ENCODE measurements around the gene SIDT1.
A peak's percentile ranks its signal among the peaks of the same experiment; 100 is the strongest.

The SIDT1 gene

DNA sequence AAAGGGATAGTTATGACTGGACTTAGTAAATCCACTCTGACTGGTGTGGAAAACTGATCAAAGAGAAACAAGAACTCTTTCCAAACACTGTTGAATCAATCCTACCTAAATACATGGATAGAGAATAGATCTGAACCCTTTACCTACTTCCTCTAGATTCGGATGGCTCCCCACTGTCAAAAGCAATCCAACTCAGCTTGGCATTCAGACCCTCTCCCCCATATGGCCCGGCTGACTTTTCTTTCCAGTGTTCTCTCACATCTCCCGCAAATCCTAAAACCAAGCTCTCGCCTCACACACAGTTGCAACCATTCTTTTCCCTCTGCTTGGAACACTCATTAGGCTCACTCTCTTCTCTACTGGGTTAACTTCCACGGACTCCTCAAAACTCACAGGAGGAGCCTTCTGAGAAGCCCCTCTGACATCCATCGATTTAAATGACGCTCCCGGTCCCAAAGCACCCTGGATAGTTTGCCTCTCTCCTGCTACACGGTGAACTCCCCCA lies 18.0 kb upstream of the SIDT1 start:
- Histone ChIP-seq H3K27me3 (ENCODE audit: insufficient read depth, low read length) (peaks cover 19% of the 10 kb centered on the region), H3K4me3 (ENCODE audit: low read depth, low read length) (peak overlapping the region; percentile 90), H3K79me2 (ENCODE audit: control insufficient read depth, insufficient read depth, low read length, unreplicated experiment) (peaks cover 19% of the 10 kb centered on the region), H3K4me1 (ENCODE audit: control insufficient read depth, insufficient read depth, low read length, unreplicated experiment) (peaks cover 4% of the 10 kb centered on the region), H2AFZ (ENCODE audit: low read length, unreplicated experiment) (peak overlapping the region; percentile 98), H3K36me3 (ENCODE audit: insufficient read depth, low read length) (no peaks in the 10 kb centered on the region), H3K27ac (ENCODE audit: low read depth, low read length) (peak overlapping the region; percentile 76)

- no peak overlapping the region for H3K27ac ChIP-seq (ENCODE audit: low read depth, low read length)
- H3K79me2 ChIP-seq (ENCODE audit: control insufficient read depth, insufficient read depth, low read length, unreplicated experiment): peaks cover 13% of the 10 kb centered on the region
- H3K27me3 ChIP-seq (ENCODE audit: insufficient read depth, low read length): peaks cover 30% of the 10 kb centered on the region
- peaks cover 4% of the 10 kb centered on the region for H3K4me1 ChIP-seq (ENCODE audit: control insufficient read depth, insufficient read depth, low read length, unreplicated experiment)
- peak overlapping the region; percentile 90; the same call in 1 of the 2 replicates for H3K4me3 ChIP-seq (ENCODE audit: low read depth, low read length)
- no peak overlapping the region for H2AFZ ChIP-seq (ENCODE audit: low read length, unreplicated experiment)
- H3K36me3 ChIP-seq (ENCODE audit: insufficient read depth, low read length): no peaks in the 10 kb centered on the region
These were observed 16.2 kb upstream of the SIDT1 start for GRCh38 chr3:113516115-113516505.

DNA sequence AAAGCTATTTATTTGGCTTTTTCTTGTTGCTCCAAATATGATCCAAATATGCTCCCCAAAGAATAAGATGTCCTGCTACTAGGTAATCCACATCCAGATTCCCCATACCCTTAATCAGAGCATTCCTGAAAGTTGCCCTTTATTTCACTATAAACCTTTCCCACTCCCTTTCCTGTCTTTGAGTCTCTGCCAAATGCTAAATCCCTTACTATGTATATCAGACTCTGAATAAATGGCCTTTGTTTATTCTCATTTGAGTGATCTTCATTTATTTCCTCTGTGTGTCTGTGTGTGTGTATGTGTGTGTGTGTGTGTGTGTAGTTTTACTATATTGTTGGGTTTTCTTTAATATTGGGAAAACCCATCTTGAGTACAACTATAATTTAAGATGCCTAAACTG lies 10.4 kb upstream of the SIDT1 start:
- no peaks in the 10 kb centered on the region for H3K36me3 ChIP-seq (ENCODE audit: insufficient read depth, low read length)
- no peaks in the 10 kb centered on the region for H3K79me2 ChIP-seq (ENCODE audit: control insufficient read depth, insufficient read depth, low read length, unreplicated experiment)
- peaks cover 88% of the 10 kb centered on the region for H3K27me3 ChIP-seq (ENCODE audit: insufficient read depth, low read length)
- H3K4me1 ChIP-seq (ENCODE audit: control insufficient read depth, insufficient read depth, low read length, unreplicated experiment): no peaks in the 10 kb centered on the region
- no peak overlapping the region for H2AFZ ChIP-seq (ENCODE audit: low read length, unreplicated experiment)
- no peak overlapping the region for H3K27ac ChIP-seq (ENCODE audit: low read depth, low read length)
- no peak overlapping the region for H3K4me3 ChIP-seq (ENCODE audit: low read depth, low read length)

- Histone ChIP-seq H3K4me3 (ENCODE audit: low read depth, low read length) (no peak overlapping the region), H3K4me1 (ENCODE audit: control insufficient read depth, insufficient read depth, low read length, unreplicated experiment) (no peaks in the 10 kb centered on the region), H3K79me2 (ENCODE audit: control insufficient read depth, insufficient read depth, low read length, unreplicated experiment) (no peaks in the 10 kb centered on the region), H3K27ac (ENCODE audit: low read depth, low read length) (no peak overlapping the region), H3K36me3 (ENCODE audit: insufficient read depth, low read length) (no peaks in the 10 kb centered on the region), H2AFZ (ENCODE audit: low read length, unreplicated experiment) (no peak overlapping the region), H3K27me3 (ENCODE audit: insufficient read depth, low read length) (peaks cover 91% of the 10 kb centered on the region)
These were observed 9.1 kb upstream of the SIDT1 start for GRCh38 chr3:113523241-113523640.

- H3K36me3 ChIP-seq (ENCODE audit: insufficient read depth, low read length): no peaks in the 10 kb centered on the region
- H3K79me2 ChIP-seq (ENCODE audit: control insufficient read depth, insufficient read depth, low read length, unreplicated experiment): no peaks in the 10 kb centered on the region
- peak overlapping the region; percentile 75 for H3K4me3 ChIP-seq (ENCODE audit: low read depth, low read length)
- H3K4me1 ChIP-seq (ENCODE audit: control insufficient read depth, insufficient read depth, low read length, unreplicated experiment): no peaks in the 10 kb centered on the region
- H3K27me3 ChIP-seq (ENCODE audit: insufficient read depth, low read length): peaks cover 87% of the 10 kb centered on the region
- no peak overlapping the region for H2AFZ ChIP-seq (ENCODE audit: low read length, unreplicated experiment)
- H3K27ac ChIP-seq (ENCODE audit: low read depth, low read length): no peak overlapping the region
These were observed 561 bp downstream of the SIDT1 start for GRCh38 chr3:113532698-113533533.

DNA sequence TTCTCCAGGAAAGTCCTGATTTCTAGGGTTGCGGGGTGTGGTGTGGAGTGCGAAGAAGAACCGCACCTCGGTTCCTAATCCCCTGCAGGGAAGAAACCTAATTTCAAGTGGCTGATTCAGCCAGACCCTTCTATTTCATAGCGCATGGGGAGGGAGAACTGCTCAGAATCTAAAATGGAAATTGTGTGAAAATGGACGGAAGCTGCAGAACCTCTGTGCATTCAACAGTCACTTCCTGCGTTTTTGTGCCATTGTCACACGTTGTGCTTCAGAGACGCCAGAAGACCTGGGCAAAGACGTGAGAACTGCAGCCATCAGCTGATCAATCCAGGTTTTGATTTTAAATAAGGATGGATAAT lies 1.2 kb downstream of the SIDT1 start:
- peaks cover 82% of the 10 kb centered on the region for H3K27me3 ChIP-seq (ENCODE audit: insufficient read depth, low read length)
- no peaks in the 10 kb centered on the region for H3K79me2 ChIP-seq (ENCODE audit: control insufficient read depth, insufficient read depth, low read length, unreplicated experiment)
- no peaks in the 10 kb centered on the region for H3K36me3 ChIP-seq (ENCODE audit: insufficient read depth, low read length)
- H3K4me3 ChIP-seq (ENCODE audit: low read depth, low read length): peak overlapping the region; percentile 75
- no peaks in the 10 kb centered on the region for H3K4me1 ChIP-seq (ENCODE audit: control insufficient read depth, insufficient read depth, low read length, unreplicated experiment)
- no peak overlapping the region for H2AFZ ChIP-seq (ENCODE audit: low read length, unreplicated experiment)
- no peak overlapping the region for H3K27ac ChIP-seq (ENCODE audit: low read depth, low read length)

DNA sequence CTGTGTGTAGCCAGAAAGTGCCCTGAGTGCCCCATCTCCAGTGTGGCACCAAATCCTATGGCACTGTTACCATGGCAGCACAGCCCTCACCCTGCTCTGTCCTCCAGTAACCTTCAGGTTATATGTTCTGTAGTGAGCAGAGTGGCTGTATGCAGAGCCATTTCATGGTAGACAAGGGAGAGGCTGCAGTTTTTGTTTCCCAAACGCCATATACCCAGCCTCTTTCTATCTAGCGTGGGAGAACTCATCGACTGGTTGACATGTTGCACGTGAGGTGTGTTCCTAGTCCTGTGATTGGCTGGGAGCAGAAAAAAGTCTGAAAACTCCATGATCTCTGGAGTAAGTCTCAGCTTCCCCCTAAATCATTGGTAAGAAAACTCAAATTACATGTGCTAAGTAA lies 2.0 kb downstream of the SIDT1 start:
- no peaks in the 10 kb centered on the region for H3K79me2 ChIP-seq (ENCODE audit: control insufficient read depth, insufficient read depth, low read length, unreplicated experiment)
- H3K27ac ChIP-seq (ENCODE audit: low read depth, low read length): no peak overlapping the region
- no peaks in the 10 kb centered on the region for H3K36me3 ChIP-seq (ENCODE audit: insufficient read depth, low read length)
- no peaks in the 10 kb centered on the region for H3K4me1 ChIP-seq (ENCODE audit: control insufficient read depth, insufficient read depth, low read length, unreplicated experiment)
- no peak overlapping the region for H3K4me3 ChIP-seq (ENCODE audit: low read depth, low read length)
- H2AFZ ChIP-seq (ENCODE audit: low read length, unreplicated experiment): no peak overlapping the region
- H3K27me3 ChIP-seq (ENCODE audit: insufficient read depth, low read length): peaks cover 82% of the 10 kb centered on the region

DNA sequence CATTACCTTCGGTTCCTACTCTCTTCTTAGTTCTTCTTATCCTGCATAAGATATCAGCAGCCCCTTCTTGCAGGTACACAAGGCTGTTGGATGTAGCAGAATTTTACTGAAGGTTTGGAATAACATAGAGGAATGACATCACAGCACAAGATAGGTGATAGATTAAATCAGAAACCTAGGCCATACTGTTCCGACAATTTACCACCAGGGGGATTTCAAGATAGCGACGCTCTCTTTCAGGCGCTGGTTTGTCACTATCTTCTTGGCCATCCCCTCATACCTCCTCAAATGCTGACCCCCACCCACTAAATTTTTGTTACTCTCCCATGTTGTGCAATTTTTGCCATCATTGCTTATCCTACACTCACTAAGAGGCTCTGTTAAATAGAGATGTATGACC lies 3.5 kb downstream of the SIDT1 start:
- Histone ChIP-seq H3K79me2 (ENCODE audit: control insufficient read depth, insufficient read depth, low read length, unreplicated experiment) (no peaks in the 10 kb centered on the region), H3K4me3 (ENCODE audit: low read depth, low read length) (no peak overlapping the region), H3K27ac (ENCODE audit: low read depth, low read length) (no peak overlapping the region), H2AFZ (ENCODE audit: low read length, unreplicated experiment) (no peak overlapping the region), H3K27me3 (ENCODE audit: insufficient read depth, low read length) (peaks cover 75% of the 10 kb centered on the region), H3K36me3 (ENCODE audit: insufficient read depth, low read length) (no peaks in the 10 kb centered on the region), H3K4me1 (ENCODE audit: control insufficient read depth, insufficient read depth, low read length, unreplicated experiment) (no peaks in the 10 kb centered on the region)

- Histone ChIP-seq H3K4me3 (ENCODE audit: low read depth, low read length) (no peak overlapping the region), H3K36me3 (ENCODE audit: insufficient read depth, low read length) (no peaks in the 10 kb centered on the region), H3K79me2 (ENCODE audit: control insufficient read depth, insufficient read depth, low read length, unreplicated experiment) (no peaks in the 10 kb centered on the region), H3K27me3 (ENCODE audit: insufficient read depth, low read length) (peaks cover 67% of the 10 kb centered on the region), H3K4me1 (ENCODE audit: control insufficient read depth, insufficient read depth, low read length, unreplicated experiment) (no peaks in the 10 kb centered on the region), H2AFZ (ENCODE audit: low read length, unreplicated experiment) (no peak overlapping the region), H3K27ac (ENCODE audit: low read depth, low read length) (no peak overlapping the region)
These were observed 4.3 kb downstream of the SIDT1 start for GRCh38 chr3:113536627-113537101.

DNA sequence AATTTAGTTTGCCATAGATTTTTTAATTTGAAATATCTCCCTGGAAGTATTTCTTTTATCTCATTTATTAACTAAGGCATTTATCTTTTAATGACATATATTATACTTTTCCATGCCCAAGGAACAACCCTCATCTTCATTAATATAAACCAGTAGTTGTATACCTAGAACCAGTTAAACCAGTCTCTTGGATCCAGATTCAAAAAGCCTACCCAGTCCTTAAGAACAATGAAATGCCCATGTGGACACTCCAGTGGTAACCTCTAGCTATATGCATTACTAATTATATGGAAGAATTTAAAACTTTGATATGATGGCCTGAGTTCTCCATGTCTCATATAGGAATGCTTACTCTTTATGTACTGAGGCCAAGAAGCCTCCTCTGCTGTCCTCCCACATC lies 4.8 kb downstream of the SIDT1 start:
- peaks cover 62% of the 10 kb centered on the region for H3K27me3 ChIP-seq (ENCODE audit: insufficient read depth, low read length)
- H3K36me3 ChIP-seq (ENCODE audit: insufficient read depth, low read length): no peaks in the 10 kb centered on the region
- H3K79me2 ChIP-seq (ENCODE audit: control insufficient read depth, insufficient read depth, low read length, unreplicated experiment): no peaks in the 10 kb centered on the region
- H3K27ac ChIP-seq (ENCODE audit: low read depth, low read length): no peak overlapping the region
- H2AFZ ChIP-seq (ENCODE audit: low read length, unreplicated experiment): no peak overlapping the region
- no peak overlapping the region for H3K4me3 ChIP-seq (ENCODE audit: low read depth, low read length)
- H3K4me1 ChIP-seq (ENCODE audit: control insufficient read depth, insufficient read depth, low read length, unreplicated experiment): no peaks in the 10 kb centered on the region

GRCh38 chr3:113541519-113541918 lies 9.2 kb downstream of the SIDT1 start:
- H2AFZ ChIP-seq (ENCODE audit: low read length, unreplicated experiment): no peak overlapping the region
- H3K4me3 ChIP-seq (ENCODE audit: low read depth, low read length): no peak overlapping the region
- no peaks in the 10 kb centered on the region for H3K4me1 ChIP-seq (ENCODE audit: control insufficient read depth, insufficient read depth, low read length, unreplicated experiment)
- peaks cover 25% of the 10 kb centered on the region for H3K27me3 ChIP-seq (ENCODE audit: insufficient read depth, low read length)
- no peaks in the 10 kb centered on the region for H3K79me2 ChIP-seq (ENCODE audit: control insufficient read depth, insufficient read depth, low read length, unreplicated experiment)
- no peaks in the 10 kb centered on the region for H3K36me3 ChIP-seq (ENCODE audit: insufficient read depth, low read length)
- H3K27ac ChIP-seq (ENCODE audit: low read depth, low read length): no peak overlapping the region

All from ACC112 (cell line).